Measurements from ENCODE around the gene BOD1L1.
"Not testable (repeated sequence)": the region's sequence is repeated elsewhere in the genome, so short reads cannot be mapped to it uniquely, and the experiment has no call there.

BOD1L1 gene

GRCh38 chr4:13618212-13618806 lies 9.2 kb downstream of the BOD1L1 start:
- no peak for DNase-seq

- no peak for DNase-seq
These were observed 9.7 kb downstream of the BOD1L1 start for GRCh38 chr4:13617801-13618200.

DNA sequence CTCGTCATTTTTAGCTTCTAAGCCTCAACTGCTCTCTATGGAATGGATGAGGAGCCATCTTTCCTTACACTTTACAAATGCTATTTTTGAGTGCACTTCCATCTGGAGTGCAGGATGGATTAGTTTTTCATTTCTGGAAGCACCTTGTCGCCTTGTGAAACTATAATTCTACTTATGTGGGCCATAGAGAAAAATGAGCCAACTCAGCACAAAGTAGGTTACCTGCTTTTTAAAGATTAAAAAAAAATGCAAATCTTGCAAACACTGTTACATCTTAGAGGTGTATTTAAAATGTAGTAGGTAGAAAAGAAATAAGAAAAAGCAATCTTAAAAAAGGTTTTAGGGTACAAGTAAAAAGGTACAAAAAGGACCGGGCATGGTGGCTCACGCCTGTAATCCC lies 10.9 kb downstream of the BOD1L1 start:
- no peak for DNase-seq

DNA sequence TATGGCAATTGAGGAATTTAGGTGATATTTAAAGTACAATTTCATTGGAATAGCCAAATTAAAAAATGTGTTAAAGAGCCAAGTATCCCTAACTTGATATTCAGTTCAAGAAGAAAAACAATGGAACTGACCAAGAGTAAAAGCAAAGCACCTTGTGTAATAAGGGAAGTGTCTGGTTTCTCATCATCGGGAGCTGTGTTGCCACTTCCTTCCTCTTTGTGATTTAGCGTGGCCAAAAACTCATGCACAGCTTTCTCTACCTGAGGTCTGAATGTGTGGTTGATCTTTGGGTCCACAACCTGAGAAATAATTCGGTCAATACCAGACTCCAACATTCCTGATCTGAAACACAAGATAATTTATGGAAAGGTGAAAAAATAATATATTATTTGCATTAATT lies 12.4 kb downstream of the BOD1L1 start:
- DNase-seq = no peak

GRCh38 chr4:13612569-13612968 lies 15.0 kb downstream of the BOD1L1 start:
- DNase-seq = no peak

GRCh38 chr4:13611283-13611842 lies 16.2 kb downstream of the BOD1L1 start:
- DNase-seq = no peak

DNA sequence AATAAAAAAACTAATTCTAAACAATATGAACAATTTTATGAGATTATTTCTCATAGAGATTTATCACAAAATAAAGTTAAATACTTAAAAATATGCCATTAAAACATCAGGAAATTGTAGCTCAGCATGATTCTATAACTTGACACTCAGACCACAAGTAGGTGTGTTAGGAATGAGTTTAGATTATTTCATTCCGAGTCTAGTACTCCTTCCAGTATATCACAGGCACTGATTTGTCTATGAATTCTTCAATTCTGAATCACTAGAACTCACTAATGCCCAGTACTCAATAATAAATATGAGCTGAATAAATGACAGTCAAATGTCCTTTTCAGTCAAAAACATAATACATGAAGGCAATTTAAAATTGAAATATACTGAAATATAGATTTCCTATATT lies 22.2 kb downstream of the BOD1L1 start:
- no peak for DNase-seq

- no peak for DNase-seq
These were observed 25.7 kb downstream of the BOD1L1 start for GRCh38 chr4:13601848-13602247.

DNA sequence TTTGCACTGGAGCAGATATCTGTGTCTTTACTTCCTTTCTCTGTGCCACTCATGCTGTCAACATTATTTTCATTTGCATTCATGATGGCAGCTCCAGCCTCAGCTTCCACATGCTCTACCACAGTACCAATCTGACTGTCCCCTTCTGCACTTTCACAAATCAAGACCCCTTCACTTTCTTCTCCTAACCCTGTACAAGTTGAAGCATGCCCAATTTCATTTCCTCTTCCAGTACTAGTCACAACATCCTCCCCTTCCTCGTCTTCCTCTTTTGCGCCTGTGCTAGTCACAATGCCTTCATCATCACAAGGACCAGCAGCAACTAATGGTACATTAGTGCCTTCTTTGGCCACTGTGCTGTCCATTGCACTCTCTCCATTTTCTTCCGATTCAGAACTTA lies 26.5 kb downstream of the BOD1L1 start:
- no peak for DNase-seq

GRCh38 chr4:13599159-13599558 lies 28.4 kb downstream of the BOD1L1 start:
- no peak for DNase-seq

GRCh38 chr4:13597604-13598003 lies 29.9 kb downstream of the BOD1L1 start:
- DNase-seq = no peak

DNA sequence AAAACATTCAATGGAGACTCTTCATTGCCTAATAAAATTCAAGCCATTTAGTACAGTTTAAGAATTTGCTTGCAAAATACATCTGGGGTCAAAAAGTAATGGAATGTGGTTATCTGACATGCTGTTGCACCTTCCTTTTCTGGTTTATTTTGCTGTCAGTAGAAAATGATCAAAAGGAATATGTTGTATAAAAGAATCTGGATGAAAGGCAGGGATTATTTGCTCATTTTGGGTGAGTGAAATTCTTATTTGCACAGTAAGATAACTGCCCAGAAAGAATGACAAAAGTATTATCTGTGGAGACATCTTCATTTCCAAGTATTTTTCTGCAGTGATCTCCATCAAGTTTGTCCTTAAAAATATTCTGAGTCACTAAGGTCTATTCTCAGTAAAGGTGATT lies 30.4 kb downstream of the BOD1L1 start:
- DNase-seq = no peak

DNA sequence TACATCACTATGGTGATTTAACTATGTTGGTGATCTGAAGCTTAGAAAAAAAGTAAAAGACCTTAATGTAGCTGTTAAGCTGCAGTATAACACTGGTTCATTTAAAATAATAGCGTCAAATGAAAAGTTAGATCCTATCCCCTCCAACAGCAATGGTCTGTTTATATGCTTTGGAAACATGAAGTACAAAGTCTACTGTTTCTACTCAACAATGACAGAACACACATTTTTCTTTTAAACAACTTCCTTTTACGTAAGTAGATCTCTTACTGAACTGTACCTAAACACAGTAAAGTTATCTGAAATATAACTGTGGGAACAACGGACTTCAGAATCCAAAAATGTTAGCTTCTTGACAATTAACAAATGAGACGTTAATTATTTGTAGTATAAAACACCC lies 35.3 kb downstream of the BOD1L1 start:
- DNase-seq = no peak

DNA sequence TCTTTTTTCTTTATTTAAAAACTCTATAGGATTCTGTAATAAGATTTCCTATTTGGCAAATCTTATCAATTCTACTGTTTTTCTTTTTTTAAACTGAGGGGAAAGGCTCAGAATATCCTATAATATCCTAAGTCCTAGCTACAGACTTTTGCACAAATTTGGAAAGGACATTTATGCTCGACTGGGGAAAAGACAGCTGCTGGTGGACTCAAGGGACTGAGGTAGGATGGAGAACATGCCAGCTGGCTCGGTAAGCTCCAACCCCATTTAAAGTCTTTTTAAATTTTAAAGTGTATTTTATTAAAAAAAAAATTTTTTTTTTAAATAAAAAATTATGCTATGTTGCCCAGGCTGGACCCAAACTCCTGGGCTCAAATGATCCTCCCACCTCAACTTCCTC lies 36.8 kb downstream of the BOD1L1 start:
- no peak for DNase-seq

DNA sequence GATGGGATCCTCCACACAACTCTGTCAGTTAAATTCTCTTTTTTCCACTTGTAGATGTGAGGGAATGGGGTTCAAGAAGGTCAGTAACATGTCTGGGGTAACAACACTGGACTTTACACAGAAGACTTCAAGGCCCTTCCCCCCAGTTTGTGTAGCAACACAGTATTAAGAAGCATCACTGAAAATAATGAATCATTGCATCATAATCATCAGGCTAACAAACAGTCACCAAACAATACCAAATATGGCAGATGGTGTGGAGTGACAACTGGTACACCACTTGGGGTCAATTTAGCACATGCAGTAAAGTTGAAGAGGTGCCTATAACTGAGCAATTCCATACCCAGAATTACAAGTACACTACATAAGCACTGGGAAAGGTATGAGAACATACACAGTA lies 38.6 kb downstream of the BOD1L1 start:
- DNase-seq = no peak

GRCh38 chr4:13584481-13584880 lies 43.0 kb downstream of the BOD1L1 start:
- no peak for DNase-seq

DNA sequence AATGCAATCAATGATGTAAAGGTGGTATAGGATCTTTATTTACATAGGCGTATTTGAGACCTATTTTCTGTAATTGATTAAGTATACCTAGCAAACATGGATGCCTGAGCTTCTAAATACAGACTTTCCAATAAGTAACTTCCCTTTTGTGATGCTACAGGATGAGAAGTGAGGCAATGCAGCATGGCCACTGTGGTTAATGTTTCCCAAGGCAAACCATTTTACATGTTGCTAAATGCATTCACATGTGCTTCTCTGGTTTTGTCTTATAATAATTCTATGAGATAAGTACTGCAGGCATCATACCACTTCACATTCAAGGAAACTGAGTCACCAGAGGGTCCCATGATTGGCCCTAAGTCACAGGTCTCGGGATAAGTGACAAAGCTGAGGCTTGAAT lies 47.5 kb downstream of the BOD1L1 start:
- no peak for DNase-seq

DNA sequence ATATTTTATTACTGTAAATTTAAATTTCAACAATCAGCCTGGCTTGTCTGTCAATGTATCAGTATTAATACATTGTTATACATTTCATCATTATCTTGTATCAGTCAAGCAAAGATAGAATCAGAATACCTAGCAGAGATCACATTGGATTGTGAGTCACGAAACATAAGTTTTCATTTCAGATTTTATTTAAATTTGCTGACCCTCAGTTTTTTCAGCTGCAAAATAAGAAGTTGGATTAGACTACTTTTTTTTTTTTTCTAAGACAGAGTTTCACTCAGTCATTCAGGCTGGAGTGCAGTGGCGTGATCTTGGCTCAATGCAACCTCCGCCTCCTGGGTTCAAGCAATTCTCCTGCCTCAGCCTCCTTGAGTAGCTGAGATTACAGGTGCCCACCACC lies 49.9 kb downstream of the BOD1L1 start:
- DNase-seq = no peak

DNA sequence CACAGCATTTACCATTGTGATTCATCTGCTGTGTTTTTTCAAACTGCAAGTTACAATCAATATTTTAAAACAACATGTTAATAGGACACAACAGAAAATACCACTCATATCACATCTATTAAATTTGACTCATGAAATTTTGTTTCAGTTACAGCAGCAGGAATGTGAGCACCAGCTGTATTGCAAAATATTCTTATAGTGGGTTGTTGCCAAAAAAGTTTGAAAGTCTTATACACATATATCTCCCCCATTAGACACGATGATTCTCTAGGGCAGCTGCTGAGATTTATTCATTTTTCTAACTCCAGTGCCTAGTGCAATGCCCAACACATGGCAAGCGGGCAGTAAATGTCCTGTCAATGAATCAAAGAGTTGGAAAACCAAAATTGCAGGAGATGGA lies 56.6 kb downstream of the BOD1L1 start:
- no peak for DNase-seq

DNA sequence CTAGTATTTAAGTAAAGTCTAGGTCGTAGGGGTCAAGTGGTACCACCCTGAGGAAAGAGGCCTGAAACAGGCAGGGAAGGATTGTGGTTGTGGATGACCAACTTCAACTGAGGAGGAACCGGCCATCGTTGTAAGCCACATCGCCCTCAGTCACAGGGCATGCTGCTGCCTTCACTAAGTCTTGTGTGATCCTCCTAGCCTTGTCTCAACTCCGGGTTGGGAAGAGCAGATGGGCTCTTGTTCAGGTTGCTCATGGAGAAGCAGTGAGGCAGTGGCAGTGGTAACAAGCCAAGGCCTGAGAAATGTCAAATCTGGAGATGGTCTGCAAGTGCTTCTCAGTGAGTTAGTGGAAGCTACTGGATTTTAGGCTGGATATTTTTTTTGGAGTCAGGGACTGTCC lies 60.4 kb downstream of the BOD1L1 start:
- no peak for DNase-seq

DNA sequence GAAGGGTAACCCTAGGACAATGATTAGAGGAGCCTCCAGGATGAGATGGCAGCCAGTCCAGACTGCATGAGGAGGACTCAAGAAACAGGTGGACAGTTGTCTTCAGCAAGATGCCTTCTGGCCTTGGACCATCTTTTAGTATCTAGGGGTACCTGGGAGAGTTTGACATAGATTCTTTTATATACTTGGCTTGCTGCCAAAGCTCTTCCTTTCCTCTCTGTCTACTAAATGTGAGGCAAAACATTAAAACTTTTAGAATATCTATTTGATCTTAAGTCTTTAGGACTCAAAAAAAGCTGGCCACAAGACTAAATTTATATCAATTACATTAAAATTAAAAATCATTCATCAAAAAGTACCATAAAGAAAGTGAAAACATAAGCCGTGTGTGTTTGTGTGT lies 64.6 kb downstream of the BOD1L1 start:
- DNase-seq = no peak

DNA sequence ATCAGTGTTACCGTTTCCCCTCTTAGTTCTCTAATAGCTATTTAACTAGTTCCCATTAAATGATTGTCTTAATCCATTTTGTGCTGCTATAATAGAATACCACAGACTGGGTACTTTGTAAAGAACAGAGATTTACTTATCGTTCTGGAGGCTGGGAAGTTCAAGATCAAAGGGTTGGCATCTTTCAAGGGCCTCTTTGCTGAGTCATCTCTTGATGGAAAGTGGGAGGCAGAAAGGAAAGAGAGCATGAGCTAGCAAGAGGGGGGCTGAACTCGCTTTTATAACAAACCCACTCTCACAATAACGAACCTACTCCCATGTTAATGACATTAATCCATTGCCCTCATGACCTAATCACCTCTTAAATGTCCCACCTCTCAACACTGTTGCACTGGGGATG lies 65.9 kb downstream of the BOD1L1 start:
- no peak for DNase-seq

- DNase-seq = not testable (repeated sequence)
These were observed 67.4 kb downstream of the BOD1L1 start for GRCh38 chr4:13560111-13560510.

GRCh38 chr4:13559413-13559812 lies 68.1 kb downstream of the BOD1L1 start:
- DNase-seq = no peak

DNA sequence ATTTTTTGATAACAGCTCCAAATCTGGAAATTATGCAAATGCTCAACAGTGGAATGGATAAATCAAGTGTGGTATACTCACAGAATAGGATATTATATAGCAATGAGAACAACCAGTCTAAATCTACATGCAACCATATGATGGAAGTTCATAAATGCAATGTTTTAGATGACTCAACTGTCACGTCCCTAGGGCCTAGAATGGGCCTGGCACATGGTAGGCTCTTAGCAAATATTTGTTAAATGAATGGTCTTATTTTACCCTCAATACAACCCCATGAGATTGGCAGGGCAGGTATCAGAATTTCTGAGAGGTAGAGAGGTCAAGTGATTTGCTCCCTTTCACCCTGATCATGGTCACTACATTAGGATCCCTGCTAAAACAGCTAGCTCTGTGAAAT lies 68.6 kb downstream of the BOD1L1 start:
- DNase-seq = no peak

DNA sequence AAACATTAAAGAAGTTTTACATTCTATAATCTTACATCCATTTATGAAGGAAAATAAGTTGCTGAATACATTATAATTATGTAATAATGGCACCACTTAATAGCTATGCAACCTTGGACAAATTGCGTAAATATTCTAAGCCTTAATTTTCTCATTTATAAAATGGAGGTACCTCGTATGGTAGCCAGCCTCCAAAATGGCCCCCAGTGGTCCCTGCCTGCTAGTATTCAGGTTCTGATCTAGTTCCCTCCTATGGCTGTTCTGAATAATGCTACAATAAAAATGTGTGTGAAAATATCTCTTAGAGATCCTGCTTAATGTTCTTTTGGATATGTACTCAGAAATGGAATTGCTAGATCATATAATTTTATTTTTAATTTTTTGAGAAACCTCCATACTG lies 72.2 kb downstream of the BOD1L1 start:
- no peak for DNase-seq
